SIG-M5 (cell line): ENCODE data around the gene CDC42SE2.
"Not testable (repeated sequence)": the region's sequence is repeated elsewhere in the genome, so short reads cannot be mapped to it uniquely, and the experiment has no call there.

Source experiments
- DNase-seq: peaks from one replicate; lab custom pipeline; 2025; lab: John Stamatoyannopoulos, UW

The CDC42SE2 gene

DNA sequence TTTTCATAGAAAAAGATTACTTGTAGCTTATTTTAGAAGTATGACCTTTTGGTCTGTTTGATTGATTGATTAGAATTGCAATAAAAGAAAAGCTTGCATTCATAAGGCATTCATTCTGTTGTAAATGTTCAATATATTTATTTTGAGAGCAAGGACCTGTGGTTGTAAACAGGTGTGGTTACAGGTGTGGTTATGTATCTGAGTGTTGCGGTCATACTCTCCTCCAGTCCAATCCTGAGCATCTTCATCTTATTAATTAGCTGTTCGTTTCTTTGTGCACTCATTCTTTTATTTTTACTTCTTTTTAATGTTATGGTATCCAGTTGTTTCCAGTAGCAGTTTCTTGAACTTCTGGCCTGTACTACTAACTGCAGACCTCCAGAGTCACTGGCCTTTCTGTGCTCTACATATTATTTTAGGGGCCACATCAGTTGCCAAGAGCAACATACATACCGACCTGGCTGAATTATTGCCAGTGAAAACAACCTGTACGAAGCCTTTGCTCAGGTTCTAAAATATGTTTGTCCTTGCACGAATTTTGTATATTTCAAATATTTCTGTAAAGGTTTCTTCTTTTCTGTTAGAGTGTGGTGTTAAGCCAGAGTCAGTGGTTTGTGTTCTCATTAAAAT is 128.7 kb downstream of the CDC42SE2 start:
- DNase-seq = no peak

DNA sequence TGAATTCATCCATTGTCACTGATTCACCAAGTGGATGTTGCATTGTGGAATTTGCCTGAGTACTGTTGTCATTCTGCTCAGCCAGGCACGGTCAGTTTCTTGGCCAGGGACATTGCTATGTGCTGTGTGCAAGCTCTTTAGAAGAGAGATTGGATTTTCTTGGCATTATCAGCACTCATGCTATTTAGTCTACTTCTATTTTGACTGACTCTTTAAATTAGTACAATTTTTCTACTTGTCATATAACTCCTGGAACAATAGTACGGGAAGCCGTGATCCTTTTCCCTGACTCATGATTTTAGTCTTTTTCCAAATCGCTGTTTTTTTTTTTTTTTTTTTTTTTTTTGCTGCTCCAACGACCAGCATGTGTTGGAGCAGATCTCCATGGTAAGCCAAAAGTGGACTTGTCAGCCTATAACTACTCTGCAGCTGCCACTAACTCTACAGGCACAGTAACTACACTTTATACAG is 129.7 kb downstream of the CDC42SE2 start:
- no peak for DNase-seq

DNA sequence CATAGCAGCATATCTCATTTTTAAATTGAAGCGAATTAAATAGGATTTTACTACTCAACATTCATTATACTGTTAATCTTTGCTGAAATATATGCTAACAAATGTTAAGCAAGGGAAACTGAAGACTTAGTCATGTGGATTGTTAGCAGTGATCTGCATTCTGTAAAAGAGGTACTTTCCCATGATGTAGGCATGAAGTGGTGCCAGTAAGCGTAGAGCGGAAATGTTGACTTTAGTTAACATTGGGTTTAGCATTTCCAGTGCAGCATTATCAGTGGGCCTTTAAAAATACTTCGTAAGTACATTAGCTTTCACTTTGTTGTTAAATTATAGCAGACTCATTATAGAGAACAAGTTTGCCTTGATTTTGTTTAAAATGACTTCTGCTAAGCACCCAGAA is 130.3 kb downstream of the CDC42SE2 start:
- no peak for DNase-seq

DNA sequence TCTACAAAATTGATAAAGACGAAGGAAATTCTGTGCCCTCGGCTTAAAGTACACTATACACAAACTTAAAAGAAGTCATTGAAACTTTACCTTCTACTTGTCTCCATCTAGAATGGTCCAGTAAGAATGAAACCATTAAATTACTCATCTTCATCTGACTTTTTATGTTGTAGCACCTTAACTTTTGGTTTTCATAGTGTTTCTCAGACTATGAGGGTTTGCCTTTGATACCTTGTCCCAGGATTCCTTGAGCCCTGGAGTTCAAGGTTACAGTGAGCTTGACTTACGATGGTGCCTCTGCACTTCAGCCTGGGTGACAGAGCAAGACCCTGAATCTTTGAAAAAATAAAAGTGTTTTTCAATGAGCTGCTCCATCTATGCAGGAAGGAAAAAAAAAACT is 132.2 kb downstream of the CDC42SE2 start:
- DNase-seq = no peak

DNA sequence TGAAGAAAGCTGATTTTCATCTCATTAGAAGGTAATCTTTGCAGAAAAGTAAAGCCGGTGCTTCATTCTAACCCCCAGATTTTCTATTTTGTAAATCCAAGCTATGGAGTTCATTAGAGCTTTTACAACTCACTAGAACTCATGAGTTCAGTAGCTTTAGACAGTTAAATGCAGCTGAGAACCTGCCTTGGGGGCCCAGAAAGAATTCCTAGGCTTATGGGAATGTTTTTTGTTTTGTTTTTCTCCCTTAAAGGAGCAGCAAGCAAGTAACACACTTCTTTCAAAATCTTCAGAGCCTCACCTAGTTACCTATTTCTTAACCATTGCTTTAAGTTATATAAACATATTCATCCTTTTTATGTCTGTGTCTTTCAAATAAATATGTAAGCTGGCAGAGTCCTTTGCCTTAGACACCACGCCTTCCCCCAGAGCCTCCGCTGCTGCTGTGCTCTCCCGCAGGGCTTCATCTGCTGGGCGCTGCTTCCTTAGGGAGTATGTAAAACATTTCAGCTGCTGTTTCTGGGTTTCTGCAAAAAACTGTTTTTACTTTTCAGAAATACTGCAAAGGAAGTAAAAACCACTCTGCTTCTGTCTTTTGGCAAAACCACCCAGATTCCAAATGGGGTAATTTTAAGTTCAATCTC is 132.9 kb downstream of the CDC42SE2 start:
- DNase-seq = no peak

DNA sequence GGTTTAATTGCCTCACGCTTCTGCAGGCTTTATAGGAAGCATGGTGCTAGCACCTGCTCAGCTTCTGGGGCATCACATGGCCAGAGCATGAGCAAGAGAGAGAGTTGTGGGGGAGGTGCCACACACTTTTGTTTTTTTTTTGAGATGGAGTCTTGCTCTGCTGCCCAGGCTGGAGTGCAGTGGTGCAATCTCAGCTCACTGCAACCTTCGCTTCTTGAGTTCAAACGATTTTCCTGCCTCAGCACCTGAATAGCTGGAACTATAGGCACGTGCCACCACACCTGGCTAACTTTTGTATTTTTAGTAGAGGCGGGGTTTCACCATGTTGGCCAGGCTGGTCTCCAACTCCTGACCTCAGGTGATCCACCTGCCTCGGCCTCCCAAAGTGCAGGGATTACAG is 135.2 kb downstream of the CDC42SE2 start:
- DNase-seq = not testable (repeated sequence)

DNA sequence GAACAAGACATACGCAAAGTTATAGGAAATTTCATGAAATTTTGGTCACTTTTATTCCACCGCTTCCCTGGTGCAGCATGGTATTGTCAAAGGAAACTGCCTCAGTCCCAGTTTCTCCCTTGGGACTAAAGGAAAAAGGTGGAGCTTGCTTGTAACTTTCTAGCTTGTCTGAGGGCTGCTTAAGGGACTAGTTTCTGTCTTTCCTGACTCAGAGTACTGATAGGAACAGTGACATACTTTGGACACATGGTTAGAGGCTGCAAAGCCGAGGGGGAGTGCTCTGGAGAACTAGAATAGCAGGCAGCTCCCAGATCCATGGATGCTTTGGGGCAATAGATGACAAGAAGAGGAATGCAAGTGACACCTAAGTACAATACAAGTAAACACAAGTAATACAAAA is 136.7 kb downstream of the CDC42SE2 start:
- DNase-seq = no peak

DNA sequence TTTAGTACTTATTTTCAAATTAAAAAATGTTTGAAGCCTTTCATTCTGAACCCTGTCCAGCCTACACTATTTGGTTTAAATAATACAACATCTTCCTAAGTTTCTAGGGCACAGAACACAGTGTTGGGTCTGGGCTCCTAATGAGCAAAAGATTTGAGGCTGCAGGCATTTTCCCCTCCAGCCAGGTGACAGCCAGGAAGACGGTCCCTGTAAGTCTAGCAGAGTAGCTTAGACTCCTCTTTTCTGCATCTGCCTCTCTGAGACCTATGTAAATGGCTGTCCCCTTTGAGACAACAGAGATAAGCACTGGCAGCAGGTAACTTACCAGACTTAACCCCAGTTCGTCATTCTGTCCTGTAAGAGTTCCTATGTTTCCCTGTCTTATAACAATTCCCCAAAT is 141.8 kb downstream of the CDC42SE2 start:
- DNase-seq = no peak

DNA sequence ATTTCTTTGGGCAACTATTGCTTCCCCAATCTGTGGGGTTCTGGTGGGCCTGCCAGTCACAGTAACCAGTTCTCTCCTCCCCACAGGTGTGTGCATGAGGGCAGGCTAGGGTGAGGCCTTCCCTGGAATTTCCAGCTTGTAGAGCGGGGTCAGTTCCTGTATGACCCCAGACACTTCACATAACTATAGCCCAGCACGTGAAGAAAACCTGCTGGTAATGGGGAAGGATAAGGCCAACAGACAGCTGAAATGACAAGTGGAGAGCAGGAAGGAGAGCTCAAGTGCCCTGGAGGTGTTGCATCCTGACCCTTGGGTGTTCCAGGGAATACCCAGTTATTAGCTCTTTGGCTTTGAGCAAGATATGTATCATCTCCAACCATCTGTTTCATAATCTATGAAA is 142.2 kb downstream of the CDC42SE2 start:
- no peak for DNase-seq

DNA sequence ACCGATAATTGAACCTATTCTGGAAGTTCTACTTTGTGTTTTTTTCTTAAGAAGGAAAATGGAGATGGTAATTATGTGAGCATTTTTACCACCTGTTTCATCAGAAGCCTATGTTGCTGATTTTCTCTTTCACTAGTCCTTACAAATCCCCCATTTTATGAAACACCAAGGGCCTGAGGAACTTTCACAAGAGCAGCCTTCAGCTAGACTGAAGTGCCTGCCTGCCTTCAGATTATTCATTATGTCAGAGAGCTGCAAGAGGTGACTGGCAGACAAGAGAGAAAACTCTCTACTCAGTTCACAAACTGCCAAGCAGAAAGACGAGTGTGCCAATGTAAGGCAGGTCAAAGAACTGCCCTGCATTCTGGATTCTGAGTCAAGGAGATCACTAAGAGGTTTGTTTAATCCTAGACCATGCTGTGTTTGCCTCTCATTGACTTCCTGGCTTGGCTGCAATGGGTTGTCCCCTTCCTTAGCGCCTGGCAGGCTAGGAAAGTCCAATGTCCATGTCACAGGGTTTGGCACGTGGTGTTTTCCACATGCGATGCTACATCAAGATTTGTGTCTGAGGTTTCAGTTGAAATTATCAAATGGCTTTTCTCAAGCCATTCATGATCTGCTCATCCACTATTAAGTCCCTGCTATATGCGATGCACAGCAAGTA is 143.3 kb downstream of the CDC42SE2 start:
- DNase-seq = no peak

DNA sequence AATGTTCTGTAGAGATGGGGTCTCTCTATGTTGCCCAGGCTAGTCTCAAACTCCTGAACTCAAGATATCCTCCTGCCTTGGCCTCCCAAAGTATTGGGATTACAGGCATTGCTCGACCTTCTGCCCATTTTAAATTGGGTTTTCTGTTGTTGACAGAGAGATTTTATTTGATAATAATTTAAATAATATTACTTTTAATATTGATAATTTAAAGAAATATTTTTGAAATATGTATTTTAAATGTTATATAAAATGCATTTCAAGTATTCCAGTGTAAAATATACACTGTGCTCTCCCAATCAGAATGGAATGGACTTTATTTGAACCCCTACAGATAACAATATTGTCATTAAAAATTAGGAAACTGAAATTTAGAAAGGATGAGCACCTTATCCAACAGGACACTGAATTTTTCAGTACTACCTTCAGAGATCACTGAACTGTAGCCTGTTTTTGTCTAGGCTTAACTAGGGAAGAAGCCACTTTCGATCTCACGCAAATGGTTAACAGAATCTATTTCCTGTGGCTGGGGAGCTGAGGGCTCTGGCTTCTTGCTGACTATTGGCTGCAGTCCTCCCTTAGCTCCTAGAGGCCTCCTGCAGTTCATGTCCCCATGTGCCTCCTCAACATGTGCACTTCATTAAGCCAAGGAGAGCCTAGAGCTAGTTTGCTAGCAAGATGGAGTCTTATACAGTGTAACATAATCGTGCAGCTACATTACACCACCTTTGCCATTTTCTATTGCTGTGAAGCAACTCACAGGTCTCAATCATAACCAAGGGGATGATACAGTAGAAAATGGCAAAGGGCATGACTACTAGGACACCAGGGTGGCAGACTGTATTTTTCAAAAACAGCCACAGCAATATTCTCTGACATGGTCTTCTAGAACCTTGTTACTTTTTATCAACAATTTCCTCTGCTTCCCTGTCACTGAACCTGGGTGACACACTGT is 150.0 kb downstream of the CDC42SE2 start:
- DNase-seq = no peak

DNA sequence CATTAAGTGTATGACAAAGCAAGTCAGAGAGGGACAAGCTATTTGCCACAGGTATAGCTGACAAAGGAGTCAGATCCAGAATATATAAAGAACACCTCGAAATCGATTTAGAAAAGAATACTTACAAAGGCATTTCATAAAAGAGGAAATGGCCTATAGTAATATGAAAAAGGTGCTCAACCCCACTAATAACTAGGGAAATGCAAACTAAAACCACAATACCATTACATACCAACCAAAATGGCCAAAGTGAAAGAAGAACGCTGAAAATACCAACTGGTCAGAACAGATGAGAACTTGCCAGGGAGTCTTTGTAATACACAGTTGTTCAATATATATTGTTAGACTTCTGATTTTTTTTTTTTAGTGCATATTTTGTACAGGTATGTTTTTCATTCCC is 152.9 kb downstream of the CDC42SE2 start:
- no peak for DNase-seq

DNA sequence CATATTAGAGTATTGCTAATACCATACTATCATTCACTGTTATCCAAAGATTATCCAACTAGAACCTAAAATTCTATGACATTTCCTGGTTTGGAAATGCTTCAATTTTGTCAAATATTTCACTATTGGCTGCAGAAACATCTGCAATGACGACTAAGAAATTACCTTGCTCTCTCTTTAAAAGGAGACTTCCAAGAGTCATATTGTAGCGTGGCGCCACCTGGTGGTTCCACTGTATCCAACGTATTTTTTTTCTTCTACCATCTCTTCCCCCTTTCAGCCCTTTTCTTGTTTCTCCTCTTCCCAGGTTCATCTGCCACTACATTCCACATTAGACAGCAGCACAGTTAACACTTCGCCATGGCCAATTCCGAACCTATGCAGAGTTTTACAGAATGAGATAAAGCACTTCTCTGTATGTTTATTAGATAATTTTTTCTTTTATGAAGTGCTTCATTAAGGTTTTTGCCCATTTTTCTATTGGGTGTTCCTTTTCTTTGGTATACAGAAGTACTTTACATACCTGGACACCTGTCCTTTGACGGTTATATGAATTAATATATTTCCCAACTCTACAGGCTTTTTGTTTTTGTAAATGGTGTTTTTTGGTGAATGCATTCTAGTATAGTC is 153.5 kb downstream of the CDC42SE2 start:
- DNase-seq = no peak

DNA sequence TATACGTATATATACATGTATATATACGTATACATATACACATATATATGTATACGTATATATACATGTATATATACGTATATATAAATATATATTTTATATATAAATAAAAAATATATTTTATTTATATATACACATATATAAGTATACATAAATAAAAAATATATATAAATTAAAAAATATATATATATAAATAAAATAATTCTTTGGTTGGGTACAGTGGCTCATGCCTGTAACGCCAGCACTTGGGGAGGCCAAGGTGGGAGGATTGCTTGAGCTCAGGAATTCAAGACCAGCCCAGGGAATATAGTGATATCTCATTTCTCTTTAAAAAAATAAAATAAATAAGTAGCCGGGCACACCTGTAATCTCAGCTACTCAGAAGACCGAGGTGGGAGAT is 155.0 kb downstream of the CDC42SE2 start:
- DNase-seq = no peak

DNA sequence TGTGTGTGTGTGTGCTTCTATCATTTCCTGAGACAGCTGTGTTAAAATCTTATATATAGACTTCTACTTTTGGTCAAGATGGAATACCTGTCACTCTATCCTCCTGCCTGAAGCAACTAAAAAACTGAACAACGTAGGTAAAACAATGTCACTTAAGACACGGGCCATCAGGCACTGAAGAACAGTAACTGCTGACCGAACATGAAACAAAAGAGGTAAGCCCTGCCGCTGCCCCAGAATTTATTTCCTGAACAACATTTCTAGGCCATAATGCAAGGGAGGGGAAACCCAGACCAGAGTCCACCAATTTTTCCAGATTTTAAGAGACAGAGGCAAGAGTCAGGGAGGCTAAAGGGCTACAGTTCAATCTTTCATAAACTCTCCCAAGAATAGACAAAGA is 156.0 kb downstream of the CDC42SE2 start:
- DNase-seq = no peak

DNA sequence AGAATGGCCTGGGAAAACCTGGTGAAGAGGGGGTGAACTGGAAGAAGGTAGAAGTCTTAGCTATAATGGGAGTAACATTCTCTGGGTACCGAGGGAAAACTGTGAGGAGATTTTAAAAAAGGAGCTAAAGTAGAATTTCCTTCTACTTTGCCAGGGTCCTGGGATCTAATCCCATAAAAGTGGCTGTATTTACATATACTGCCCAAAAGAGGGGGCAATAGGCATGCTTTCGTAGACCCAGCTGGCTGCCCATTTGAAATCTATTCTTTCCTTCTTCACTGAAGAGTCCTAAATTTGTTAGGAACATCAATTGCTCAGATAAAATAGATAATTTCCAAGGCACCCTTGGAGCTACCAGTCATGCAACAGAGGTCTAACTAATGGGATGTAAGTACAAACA is 159.2 kb downstream of the CDC42SE2 start:
- DNase-seq = no peak

DNA sequence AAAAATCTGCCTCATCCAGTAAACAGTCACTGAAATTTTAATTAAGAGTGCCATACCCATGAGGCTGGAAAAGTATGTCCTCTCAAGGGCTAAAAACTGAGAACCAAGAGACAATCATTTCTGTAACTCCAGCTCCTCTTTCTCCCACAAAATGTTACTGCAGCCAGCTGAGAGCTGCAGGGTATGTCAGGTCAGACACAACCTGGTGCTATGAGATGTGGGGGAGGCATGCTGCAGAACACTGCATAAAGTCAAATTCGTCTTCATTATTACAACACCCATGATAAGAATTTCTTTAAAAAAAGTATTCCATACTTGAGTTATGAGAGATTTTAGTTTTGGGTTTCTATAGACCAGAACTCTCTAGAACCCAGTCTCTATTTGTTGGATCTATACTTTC is 162.2 kb downstream of the CDC42SE2 start:
- no peak for DNase-seq

DNA sequence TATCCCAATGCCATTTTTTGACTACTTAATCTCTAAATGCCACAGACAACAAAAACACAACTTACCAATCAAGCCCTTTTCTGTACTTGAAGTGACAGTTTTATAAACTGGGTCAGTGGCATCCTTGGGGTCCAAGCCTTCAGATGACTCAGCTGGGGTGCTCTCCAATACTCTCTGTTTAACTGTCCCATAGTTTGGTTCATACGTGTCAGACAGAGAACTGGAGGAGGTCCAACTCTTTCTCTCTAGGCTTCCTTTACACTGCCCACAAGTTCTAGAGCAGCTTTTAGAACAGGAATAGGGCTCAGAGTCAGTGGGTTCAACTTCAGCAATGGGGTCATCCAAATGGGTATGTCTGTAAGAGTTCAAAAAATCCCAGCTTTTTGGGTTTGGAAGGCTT is 166.9 kb downstream of the CDC42SE2 start:
- DNase-seq = no peak

DNA sequence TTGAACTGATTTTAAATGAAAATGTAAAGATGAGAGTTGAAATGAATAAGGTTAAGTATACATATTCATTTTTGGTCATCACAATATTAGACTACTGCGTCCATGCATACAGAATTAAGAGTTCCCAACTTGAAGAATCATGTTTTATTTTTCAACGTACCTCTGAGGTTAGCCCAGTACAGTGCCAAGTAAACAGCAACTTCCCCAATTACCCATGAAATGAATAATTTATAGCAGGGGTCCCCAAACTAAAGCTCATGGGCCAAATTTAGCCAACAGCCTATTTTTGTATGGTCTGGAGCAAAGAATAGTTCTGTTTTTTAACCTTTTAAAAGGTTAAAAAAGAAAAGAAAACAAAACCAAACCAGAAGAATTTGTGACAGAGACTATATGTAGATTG is 167.9 kb downstream of the CDC42SE2 start:
- no peak for DNase-seq

DNA sequence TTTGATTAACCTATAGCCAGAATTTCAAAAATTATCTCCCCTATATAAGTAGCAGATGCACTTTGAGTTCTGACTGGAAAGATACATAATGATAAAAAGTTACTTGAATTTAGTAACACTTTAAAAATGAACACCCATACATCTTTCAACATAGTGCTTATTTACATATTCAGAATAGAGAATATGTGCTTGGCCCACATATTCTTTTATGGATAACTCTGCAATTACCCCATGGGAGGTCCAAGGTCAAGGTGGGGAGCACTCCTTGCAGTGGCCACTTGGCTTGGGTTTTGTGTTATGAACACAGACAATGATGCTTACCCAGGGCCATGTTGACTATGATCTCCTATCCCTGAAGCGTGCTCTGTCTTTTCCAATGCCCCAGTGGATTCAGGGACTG is 169.3 kb downstream of the CDC42SE2 start:
- no peak for DNase-seq

DNA sequence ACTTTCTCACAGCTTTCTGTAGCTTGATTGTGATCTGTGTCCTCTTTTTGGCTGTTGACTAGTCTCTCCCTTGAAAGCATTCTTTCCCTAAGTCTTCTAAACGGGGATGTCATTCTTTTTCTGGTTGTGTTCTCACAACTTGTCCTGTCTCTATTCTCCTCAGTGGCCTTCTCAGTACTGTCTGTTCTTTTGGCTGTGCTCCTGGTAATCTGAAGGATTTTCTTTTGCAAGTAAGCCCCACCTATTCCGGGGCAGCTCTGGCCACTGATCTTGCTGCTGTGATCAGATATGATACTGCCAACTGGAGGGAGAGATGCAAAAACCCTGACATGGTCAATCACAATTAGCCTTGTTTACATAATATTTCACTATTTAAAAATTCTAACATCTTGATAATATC is 172.2 kb downstream of the CDC42SE2 start:
- no peak for DNase-seq

DNA sequence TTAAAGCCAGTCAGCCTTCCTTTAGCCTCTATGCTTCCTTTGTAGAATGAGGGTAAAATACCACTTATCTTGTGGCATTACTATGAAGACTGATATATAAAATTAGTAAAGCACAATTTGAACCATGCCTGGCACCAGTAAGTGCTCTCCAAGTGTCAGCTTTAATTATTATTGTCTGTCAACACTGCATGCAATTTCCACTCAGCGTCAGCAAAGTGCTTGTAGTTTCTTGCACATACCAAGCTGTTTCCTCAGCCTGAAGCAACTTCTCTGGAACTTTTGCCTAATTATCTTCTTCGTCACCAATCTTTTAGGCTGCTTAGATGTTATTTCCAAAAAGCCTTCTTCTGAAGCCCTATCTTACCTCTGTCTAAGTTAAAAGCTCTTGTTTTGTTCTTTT is 177.3 kb downstream of the CDC42SE2 start:
- DNase-seq = no peak
